Activated naive CD4-positive, alpha-beta T cell treated with anti-CD3 and anti-CD28 coated beads for 36 hours (primary cell): ENCODE results near the gene SLC38A3. TPM values are rescaled to one million over a fixed set of nuclear protein-coding genes. Genes with fewer than 3 reads are reported as not detected.

ENCODE experiments used
- CTCF ChIA-PET: fragments of 350-600 bp; sonication (Branson Sonifier 250); formaldehyde crosslinking; loops from one replicate; lab custom pipeline; 2021; ENCODE audit warnings: antibody characterized with exemption; lab: Charles Lee
- DNase-seq: peaks from one replicate; pipeline ENCODE4 v3.0.0-alpha.2; 2020
- H3K27ac Mint-ChIP-seq: one replicate; pipeline ENCODE4 v1.8.0; 2021; ENCODE audit warnings: mild to moderate bottlenecking, mixed read lengths
- H3K27me3 Mint-ChIP-seq: one replicate; pipeline ENCODE4 v1.8.0; 2021; ENCODE audit warnings: low read depth, mixed read lengths
- H3K36me3 Mint-ChIP-seq: one replicate; pipeline ENCODE4 v1.8.0; 2021; ENCODE audit warnings: low read depth, mixed read lengths
- H3K4me1 Mint-ChIP-seq: one replicate; pipeline ENCODE4 v1.8.0; 2021; ENCODE audit warnings: low read depth, mixed read lengths
- H3K4me3 Mint-ChIP-seq: one replicate; pipeline ENCODE4 v1.8.0; 2021; ENCODE audit warnings: mild to moderate bottlenecking, moderate library complexity, mixed read lengths
- H3K9me3 Mint-ChIP-seq: one replicate; pipeline ENCODE4 v1.8.0; 2021; ENCODE audit warnings: mixed read lengths
- intact Hi-C: fragments of 100-400 bp; cut with micrococcal nuclease; formaldehyde crosslinking; loops from one replicate; pipeline ENCODE4 v1.15.1; 2023
- total RNA-seq, 2 experiments: library from RNA; stranded (reverse); gene quantifications; one replicate each; pipeline ENCODE4 v1.2.3, GENCODE V29; 2021

SLC38A3 gene
- total RNA-seq, 2 experiments from 2014 or later, result not detected

- DNase-seq, result no peak
- Mint-ChIP-seq H3K4me1 (no peaks in the 10 kb centered on the region), H3K9me3 (no peaks in the 10 kb centered on the region), H3K27me3 (no peaks in the 10 kb centered on the region), H3K36me3 (no peaks in the 10 kb centered on the region), H3K4me3 (no peak overlapping the region), H3K27ac (no peak overlapping the region)
- intact Hi-C loops, result no loop called here
- CTCF ChIA-PET, result no interaction called here
These were observed 33.4 kb upstream of the SLC38A3 start for GRCh38 chr3:50171540-50172301.

- H3K36me3 Mint-ChIP-seq, result no peaks in the 10 kb centered on the region
- no peak overlapping the region for H3K4me3 Mint-ChIP-seq
These were observed 32.3 kb upstream of the SLC38A3 start for GRCh38 chr3:50172626-50173220.

GRCh38 chr3:50173685-50174516, 31.2 kb upstream of the SLC38A3 start:
- no peaks in the 10 kb centered on the region for H3K9me3 Mint-ChIP-seq
- H3K27me3 Mint-ChIP-seq, result no peaks in the 10 kb centered on the region
- intact Hi-C loops, result no loop called here
- no peaks in the 10 kb centered on the region for H3K36me3 Mint-ChIP-seq
- CTCF ChIA-PET, result no interaction called here
- no peak for DNase-seq
- H3K4me1 Mint-ChIP-seq, result no peaks in the 10 kb centered on the region
- H3K27ac Mint-ChIP-seq, result no peak overlapping the region
- no peak overlapping the region for H3K4me3 Mint-ChIP-seq

More at GRCh38 chr3:50172626-50173220, 32.3 kb upstream of the SLC38A3 start:
- intact Hi-C loops, result no loop called here
- CTCF ChIA-PET, result no interaction called here
- Mint-ChIP-seq H3K9me3 (no peaks in the 10 kb centered on the region), H3K4me1 (no peaks in the 10 kb centered on the region), H3K27ac (no peak overlapping the region), H3K27me3 (no peaks in the 10 kb centered on the region)
- DNase-seq, result no peak

DNA sequence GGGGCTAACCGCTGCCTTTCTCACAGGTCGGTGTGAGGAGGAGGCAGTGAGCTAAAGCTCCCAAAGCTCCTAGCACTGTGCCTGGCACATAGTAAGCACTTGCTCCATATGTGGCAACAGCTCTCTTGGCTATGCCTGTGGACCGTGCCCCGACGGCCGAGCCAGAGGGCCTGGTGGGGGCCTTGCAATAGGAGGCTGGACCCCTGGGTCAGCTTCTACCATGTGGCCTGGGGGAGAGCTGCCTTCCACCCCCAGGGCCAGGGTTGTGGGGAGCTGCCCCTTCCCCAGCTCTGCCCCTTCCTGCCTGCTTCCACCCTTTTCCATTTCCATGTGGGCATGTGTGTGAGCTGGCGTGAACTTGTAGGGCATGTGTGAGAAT, 30.6 kb upstream of the SLC38A3 start:
- no peaks in the 10 kb centered on the region for H3K27me3 Mint-ChIP-seq
- no peak overlapping the region for H3K27ac Mint-ChIP-seq
- no peaks in the 10 kb centered on the region for H3K36me3 Mint-ChIP-seq
- no peaks in the 10 kb centered on the region for H3K9me3 Mint-ChIP-seq
- CTCF ChIA-PET, result no interaction called here
- DNase-seq, result no peak
- intact Hi-C loops, result no loop called here
- no peaks in the 10 kb centered on the region for H3K4me1 Mint-ChIP-seq
- H3K4me3 Mint-ChIP-seq, result no peak overlapping the region

DNA sequence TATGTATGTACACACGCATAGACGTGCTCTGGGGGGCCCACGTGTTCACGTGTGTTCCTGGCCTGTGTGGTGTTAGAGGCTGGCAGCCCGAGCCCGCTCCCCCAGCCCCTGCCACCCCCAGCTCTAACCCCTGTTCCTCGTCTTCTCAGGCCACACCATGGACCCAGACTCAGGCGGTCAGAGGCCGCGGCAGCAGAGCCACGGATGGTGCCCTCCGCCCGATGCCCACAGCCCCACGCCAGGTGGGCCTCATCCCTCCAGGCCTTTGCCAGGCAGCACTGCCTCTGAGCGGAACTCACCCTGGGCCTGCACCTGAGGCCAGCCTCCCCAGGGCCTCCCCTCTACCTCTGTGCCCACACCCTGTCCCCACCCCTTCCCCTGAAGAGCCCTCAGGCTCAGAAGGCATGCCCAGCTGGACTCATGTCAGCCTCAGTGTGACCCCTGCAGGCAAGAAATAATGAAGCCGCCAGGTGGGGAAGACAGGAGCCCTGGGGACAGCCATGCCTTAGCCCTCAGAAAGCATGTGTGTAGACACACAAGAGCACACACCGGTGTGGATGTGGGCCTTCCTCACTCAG, 30.0 kb upstream of the SLC38A3 start:
- no peak for DNase-seq
- no peaks in the 10 kb centered on the region for H3K27me3 Mint-ChIP-seq
- no peak overlapping the region for H3K27ac Mint-ChIP-seq
- intact Hi-C loops, result no loop called here
- H3K9me3 Mint-ChIP-seq, result no peaks in the 10 kb centered on the region
- H3K4me3 Mint-ChIP-seq, result no peak overlapping the region
- H3K36me3 Mint-ChIP-seq, result no peaks in the 10 kb centered on the region
- CTCF ChIA-PET, result no interaction called here
- H3K4me1 Mint-ChIP-seq, result no peaks in the 10 kb centered on the region

GRCh38 chr3:50177346-50177745, 27.7 kb upstream of the SLC38A3 start:
- intact Hi-C loops, result no loop called here
- Mint-ChIP-seq H3K27me3 (no peaks in the 10 kb centered on the region), H3K4me1 (no peaks in the 10 kb centered on the region)

DNA sequence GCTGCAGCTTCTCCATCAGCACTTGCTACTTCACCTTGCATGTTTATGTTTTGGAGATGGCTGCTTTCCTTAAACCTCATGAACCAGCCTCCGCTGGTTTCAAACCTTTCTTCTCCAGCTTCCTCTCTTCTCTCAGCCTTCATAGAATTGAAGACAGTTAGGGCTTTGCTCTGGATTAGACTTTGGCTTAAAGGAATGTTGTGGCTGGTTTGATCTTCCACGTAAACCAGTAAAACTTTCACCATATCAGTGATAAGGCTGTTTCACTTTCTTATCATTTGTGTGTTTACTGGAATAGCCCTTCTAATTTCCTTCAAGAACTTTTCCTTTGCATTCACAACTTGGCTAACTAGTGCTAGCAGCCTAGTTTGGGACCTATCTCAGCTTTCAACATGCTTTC, 25.4 kb upstream of the SLC38A3 start:
- Mint-ChIP-seq H3K36me3 (no peaks in the 10 kb centered on the region), H3K4me3 (no peak overlapping the region), H3K27me3 (no peaks in the 10 kb centered on the region), H3K27ac (no peak overlapping the region), H3K4me1 (no peaks in the 10 kb centered on the region), H3K9me3 (no peaks in the 10 kb centered on the region)
- CTCF ChIA-PET, result interaction anchor here (0.7 to 1.1 kb wide), 2 partner anchors 12 to 46 kb away, joined by 3 read pairs; no protein-coding TSS in a partner anchor
- no peak for DNase-seq
- intact Hi-C loops, result no loop called here

More at GRCh38 chr3:50177346-50177745, 27.7 kb upstream of the SLC38A3 start:
- no peaks in the 10 kb centered on the region for H3K36me3 Mint-ChIP-seq
- H3K9me3 Mint-ChIP-seq, result no peaks in the 10 kb centered on the region
- H3K4me3 Mint-ChIP-seq, result no peak overlapping the region
- CTCF ChIA-PET, result interaction anchor here (1.0 kb wide), 1 partner anchor 56 kb away, joined by 3 read pairs; no protein-coding TSS in a partner anchor
- no peak overlapping the region for H3K27ac Mint-ChIP-seq
- DNase-seq, result no peak

- no peak for DNase-seq
- H3K4me1 Mint-ChIP-seq, result no peaks in the 10 kb centered on the region
- H3K27me3 Mint-ChIP-seq, result no peaks in the 10 kb centered on the region
- no peaks in the 10 kb centered on the region for H3K36me3 Mint-ChIP-seq
- intact Hi-C loops, result no loop called here
- CTCF ChIA-PET, result interaction anchor here (1.5 to 3.6 kb wide), 2 partner anchors 10 to 12 kb away, joined by 6 to 12 read pairs; no protein-coding TSS in a partner anchor
- no peaks in the 10 kb centered on the region for H3K9me3 Mint-ChIP-seq
- H3K4me3 Mint-ChIP-seq, result no peak overlapping the region
- H3K27ac Mint-ChIP-seq, result no peak overlapping the region
These were observed 23.1 kb upstream of the SLC38A3 start for GRCh38 chr3:50181985-50182384.

- no peaks in the 10 kb centered on the region for H3K36me3 Mint-ChIP-seq
- CTCF ChIA-PET, result interaction anchor here (1.5 to 3.6 kb wide), 2 partner anchors 10 to 12 kb away, joined by 6 to 12 read pairs; no protein-coding TSS in a partner anchor
These were observed 22.5 kb upstream of the SLC38A3 start for GRCh38 chr3:50182533-50183099.

DNA sequence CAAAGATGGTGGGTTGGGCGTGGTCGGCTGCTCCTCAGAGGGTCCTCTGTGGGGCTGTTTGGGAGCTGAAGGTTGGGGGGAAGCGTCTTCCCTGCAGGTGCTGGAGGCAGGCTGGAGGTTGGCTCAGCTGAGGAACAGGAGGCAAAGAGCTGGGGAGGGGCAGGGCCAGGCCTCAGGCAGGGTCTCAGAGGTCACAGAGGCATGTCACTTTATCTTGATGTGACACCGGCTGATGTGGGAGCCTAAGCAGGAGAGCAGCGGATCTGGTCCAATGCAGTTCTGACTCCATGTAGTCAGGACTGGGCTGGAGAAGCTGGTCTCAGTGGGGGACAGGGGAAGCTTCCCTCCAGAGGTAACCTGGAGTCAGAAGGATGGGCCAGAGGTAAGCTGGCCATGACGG, 21.3 kb upstream of the SLC38A3 start:
- no peak overlapping the region for H3K4me3 Mint-ChIP-seq
- CTCF ChIA-PET, result interaction anchor here (1.1 to 3.6 kb wide), 2 partner anchors 9 to 10 kb away, joined by 4 to 12 read pairs; no protein-coding TSS in a partner anchor
- DNase-seq, result no peak
- H3K27me3 Mint-ChIP-seq, result no peaks in the 10 kb centered on the region
- H3K27ac Mint-ChIP-seq, result no peak overlapping the region
- intact Hi-C loops, result no loop called here
- H3K9me3 Mint-ChIP-seq, result no peaks in the 10 kb centered on the region
- H3K36me3 Mint-ChIP-seq, result no peaks in the 10 kb centered on the region
- no peaks in the 10 kb centered on the region for H3K4me1 Mint-ChIP-seq

More at GRCh38 chr3:50182533-50183099, 22.5 kb upstream of the SLC38A3 start:
- no peak overlapping the region for H3K4me3 Mint-ChIP-seq
- DNase-seq, result no peak
- no peaks in the 10 kb centered on the region for H3K27me3 Mint-ChIP-seq
- intact Hi-C loops, result no loop called here
- no peak overlapping the region for H3K27ac Mint-ChIP-seq
- no peaks in the 10 kb centered on the region for H3K9me3 Mint-ChIP-seq
- no peaks in the 10 kb centered on the region for H3K4me1 Mint-ChIP-seq

DNA sequence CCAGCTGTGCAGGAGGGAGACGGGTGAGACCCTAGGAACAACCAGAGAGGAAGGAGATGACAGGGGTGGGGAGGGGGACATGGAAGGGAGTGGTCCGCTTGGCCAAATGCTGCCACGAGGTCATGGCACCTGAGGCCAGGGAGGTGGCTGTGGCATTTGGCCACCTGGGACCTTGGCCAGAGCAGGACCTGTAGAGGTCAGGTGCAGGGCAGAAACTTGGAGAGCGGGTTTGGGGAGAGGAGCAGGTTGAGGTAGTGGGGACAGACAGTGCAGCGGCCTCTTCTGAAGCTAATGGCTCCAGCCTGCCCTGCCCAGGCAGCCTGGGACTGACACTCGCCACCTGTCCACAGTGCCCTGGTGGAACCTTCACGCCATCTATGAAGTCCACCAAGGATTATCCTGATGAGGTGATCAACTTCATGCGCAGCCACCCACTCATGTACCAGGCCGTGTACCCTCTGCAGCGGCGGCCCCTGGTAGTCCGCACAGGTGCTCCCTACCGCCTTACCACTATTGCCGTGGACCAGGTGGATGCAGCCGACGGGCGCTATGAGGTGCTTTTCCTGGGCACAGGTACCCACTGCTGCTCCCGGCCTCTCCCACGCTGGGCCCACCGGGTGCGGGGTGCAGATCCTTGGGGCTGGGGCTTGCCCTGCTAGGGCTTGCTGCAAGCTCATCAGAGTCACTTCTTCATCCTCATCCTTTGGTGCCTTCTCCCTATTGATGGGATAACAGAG, 20.7 kb upstream of the SLC38A3 start:
- H3K4me3 Mint-ChIP-seq, result no peak overlapping the region
- no peaks in the 10 kb centered on the region for H3K9me3 Mint-ChIP-seq
- CTCF ChIA-PET, result interaction anchor here (1.1 to 3.6 kb wide), 2 partner anchors 8 to 10 kb away, joined by 4 to 12 read pairs; no protein-coding TSS in a partner anchor
- intact Hi-C loops, result no loop called here
- DNase-seq, result no peak
- no peaks in the 10 kb centered on the region for H3K4me1 Mint-ChIP-seq
- no peaks in the 10 kb centered on the region for H3K36me3 Mint-ChIP-seq
- H3K27me3 Mint-ChIP-seq, result no peaks in the 10 kb centered on the region
- H3K27ac Mint-ChIP-seq, result no peak overlapping the region
